Fibroblast of skin of abdomen (primary cell): Measurements from ENCODE around the gene PDLIM5.
"Not testable (repeated sequence)": the region's sequence is repeated elsewhere in the genome, so short reads cannot be mapped to it uniquely, and the experiment has no call there.

Experiments used
- DNase-seq: peaks from one replicate; pipeline ENCODE4 v3.0.0-alpha.2; 2013

PDLIM5 gene

DNA sequence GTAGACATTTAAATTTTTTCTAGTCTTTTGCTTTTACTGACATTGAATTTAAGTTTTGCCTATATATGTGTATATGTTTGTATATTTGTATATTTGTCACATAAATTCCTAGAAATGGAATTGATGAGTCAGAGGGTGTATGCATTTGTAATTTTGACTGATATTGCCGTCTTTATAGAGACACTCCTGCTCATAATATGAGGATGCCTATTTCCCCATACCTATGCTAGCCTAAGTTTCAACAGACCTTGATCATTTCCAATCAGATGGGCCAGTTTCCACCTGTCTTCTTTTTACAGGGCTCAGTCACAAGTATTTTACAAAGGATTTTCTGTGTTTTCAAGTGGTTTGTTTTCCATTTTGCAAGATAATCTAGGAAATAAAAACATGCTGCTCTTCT lies 10.8 kb downstream of the PDLIM5 start:
- no peak for DNase-seq

- DNase-seq, result no peak
Observed at GRCh38 chr4:94463771-94464170, 12.0 kb downstream of the PDLIM5 start.

- no peak for DNase-seq
Observed at GRCh38 chr4:94466371-94466770, 14.6 kb downstream of the PDLIM5 start.

- DNase-seq, result no peak
Observed at GRCh38 chr4:94466923-94467322, 15.2 kb downstream of the PDLIM5 start.

DNA sequence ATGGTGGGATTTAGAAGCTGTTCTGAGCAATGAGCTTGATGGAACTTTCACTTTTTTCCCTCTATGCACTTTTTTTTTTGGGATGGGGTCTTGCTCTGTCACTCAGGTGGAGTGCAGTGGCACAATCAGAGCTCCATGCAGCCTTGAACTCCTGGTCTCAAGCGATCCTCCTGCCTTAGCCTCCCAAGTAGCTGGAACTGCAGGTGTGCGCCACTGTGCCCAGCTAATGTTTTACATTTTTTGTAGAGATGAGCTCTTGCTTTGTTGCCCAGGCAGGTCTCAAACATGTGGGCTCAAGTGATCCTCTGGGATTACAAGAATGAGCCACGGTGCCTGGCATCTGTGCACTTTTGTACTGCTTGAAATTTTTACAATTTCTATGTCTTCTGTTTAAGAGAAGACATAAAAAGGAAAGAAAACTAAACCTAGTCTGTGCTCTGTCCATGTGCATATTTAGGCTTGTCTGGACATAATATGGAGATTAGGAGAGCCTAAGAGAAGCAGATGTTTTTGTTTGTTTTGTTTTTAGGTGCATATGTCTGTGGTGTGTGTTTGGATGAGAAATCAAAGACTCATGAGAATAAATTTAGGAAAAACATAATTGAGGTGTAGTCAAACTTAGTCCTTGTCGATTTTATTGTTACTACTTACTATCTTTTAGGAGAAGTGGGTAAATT lies 16.5 kb downstream of the PDLIM5 start:
- DNase-seq, result no peak

- DNase-seq, result no peak
Observed at GRCh38 chr4:94469221-94469784, 17.6 kb downstream of the PDLIM5 start.

DNA sequence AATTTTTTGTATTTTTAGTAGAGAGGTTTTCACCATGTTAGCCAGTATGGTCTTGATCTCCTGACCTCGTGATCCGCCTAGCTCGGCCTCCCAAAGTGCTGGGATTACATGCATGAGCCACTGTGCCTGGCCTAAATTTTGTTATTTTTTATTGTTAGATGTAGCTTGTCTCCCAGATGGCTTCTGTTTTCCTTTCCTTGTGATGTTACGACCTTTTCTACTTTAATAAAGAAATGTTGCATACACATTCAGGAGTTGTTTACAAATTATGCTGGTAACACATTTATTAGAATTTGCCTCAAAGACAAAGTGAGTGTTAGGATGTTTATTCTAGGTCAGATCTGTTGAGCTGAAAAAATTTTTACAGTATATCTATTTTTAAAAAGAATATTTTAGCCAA lies 18.4 kb downstream of the PDLIM5 start:
- no peak for DNase-seq

GRCh38 chr4:94470782-94471181 lies 19.0 kb downstream of the PDLIM5 start:
- DNase-seq, result not testable (repeated sequence)

- peak; percentile 79 for DNase-seq
Observed at GRCh38 chr4:94472056-94472826, 20.5 kb downstream of the PDLIM5 start.

- no peak for DNase-seq
Observed at GRCh38 chr4:94475050-94475449, 23.3 kb downstream of the PDLIM5 start.

DNA sequence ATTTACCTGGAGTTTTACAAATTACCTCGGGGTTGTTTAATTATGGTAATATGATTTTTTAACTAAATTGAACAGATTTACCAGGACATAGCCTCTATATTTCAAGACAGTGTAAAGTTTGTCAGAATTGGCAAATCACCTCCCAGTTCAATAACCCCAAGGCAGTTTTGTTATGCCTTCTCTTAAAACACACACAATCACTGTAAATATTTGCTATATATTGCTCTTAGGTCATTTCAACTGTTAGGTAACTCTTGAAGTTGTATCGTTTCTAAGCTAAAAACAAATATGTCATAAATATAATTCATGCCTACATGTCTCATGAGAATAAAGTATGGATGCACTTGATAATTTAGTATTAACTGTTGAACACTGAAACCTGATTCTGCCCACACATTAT lies 24.1 kb downstream of the PDLIM5 start:
- DNase-seq, result no peak

GRCh38 chr4:94477227-94477626 lies 25.5 kb downstream of the PDLIM5 start:
- DNase-seq, result no peak

DNA sequence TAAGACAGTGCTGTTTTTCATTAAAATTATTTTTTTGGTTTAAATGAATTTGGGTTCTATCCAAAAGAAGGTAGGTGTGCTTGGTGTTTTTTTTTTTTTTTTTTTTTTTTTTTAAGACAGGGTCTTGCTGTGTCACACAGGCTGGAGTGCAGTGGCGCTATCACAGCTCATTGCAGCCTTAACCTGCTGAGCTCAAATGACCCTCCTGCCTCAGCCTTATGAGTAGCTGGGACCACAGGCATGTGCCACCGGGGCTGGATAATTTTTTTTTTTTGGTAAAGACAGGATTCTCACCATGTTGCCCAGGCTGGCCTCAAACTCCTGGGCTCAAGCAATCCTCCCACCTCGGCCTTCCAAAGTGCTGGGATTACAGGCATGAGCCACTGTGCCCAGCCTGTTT lies 27.1 kb downstream of the PDLIM5 start:
- DNase-seq, result not testable (repeated sequence)

DNA sequence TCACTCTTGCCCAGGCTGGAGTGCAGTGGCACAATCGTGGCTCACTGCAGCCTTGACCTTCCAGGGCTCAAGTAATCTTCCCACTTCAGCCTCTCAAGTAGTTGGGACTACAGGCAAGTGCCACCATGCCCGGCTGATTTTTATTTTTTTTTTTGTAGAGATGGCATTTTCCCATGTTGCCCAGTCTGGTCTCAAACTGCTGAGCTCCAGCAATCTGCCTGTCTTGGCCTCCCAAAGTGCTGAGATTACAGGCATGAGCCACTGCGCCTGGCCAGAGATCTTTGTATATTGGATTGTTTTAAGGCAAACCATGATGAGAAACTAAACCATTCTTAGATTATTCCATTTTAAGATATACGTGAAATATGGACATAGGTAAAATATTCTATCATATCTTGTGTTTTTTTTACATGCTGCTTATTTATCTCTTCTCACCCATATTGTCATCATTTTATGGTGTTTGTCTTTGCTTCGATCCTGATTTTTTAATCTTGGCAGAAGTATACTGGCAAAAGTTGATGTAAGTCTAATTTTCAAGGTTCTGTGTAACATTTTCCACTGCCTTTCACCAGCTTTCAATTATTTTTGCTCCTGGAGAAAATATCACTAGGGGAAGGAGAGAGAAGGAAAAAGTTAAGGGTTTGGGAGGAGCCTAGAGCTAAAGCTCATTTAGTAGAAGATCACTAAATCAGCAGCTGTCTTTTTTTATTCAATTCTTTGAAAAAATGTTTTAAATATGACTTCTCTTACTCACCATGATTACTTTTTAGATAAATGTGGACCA lies 27.8 kb downstream of the PDLIM5 start:
- no peak for DNase-seq

DNA sequence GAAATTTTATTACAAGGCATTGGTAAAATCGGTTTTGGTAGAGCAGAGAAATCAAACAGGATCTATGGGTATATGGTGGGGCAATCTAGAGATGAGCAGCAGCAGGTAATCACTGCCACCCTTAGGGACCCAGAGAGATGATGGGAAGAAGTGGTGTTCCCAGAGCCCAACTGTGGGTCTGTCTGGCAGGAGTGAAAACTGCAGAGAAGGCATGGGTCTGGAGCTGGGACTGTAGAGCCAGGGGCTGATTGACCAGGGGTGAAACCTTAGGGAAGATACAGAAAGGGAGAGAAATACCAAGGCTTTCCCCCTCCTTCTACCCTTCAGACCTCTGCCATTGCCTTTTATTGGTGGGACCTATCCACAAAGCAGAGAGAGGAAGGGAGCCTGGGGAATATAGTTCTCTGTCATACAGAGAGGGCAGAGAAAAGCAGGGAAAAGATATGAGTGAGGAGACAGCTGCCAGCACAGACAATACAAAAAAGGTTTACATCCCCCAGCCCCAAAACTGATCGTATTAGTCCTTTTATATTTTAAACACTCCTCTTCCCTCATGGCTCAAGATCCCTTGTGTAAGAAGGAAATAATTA lies 28.7 kb downstream of the PDLIM5 start:
- no peak for DNase-seq

- DNase-seq, result no peak
Observed at GRCh38 chr4:94483895-94484294, 32.2 kb downstream of the PDLIM5 start.

GRCh38 chr4:94484818-94485217 lies 33.1 kb downstream of the PDLIM5 start:
- no peak for DNase-seq

- DNase-seq, result peak; percentile 25
Observed at GRCh38 chr4:94486372-94486801, 34.6 kb downstream of the PDLIM5 start.

DNA sequence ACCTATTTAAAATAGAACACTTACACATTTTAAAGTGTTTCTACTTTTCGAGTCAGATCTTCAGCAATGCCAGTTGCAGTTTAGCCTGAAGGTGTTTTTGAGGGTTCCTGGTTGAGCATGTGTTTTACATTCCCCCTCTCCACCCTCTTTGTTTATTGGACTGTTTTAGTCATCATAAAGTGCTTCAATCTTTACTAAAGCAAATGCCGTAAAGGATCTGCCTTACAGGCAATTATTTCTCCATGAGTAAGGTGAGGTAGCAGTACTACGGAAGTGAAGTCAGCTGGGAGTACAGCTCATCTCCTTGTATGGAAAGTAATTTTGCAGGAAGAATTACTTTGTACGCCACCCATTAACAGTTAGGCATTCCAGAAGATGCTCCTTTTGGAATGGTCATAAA lies 36.9 kb downstream of the PDLIM5 start:
- peak; percentile 22 for DNase-seq

DNA sequence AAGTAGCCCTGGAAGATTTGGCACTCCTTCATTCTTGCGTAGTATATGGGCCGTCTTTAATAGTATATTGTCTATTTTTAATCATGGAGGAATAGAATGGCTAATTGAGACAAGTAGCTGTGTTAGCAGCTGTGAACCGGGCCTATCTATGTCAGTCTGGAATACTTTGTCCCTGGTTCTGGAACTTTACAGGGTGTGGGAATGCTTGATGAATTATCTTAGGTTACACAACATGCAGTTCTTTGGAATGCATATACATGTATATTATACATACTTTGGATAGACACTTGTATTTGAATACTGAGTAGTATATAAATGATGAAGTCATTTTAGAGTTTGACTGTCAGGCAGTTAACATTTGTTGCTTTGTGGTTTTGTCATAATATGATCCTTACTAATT lies 37.4 kb downstream of the PDLIM5 start:
- peak; percentile 42 for DNase-seq

- DNase-seq, result no peak
Observed at GRCh38 chr4:94490437-94490836, 38.7 kb downstream of the PDLIM5 start.

- peak; percentile 62 for DNase-seq
Observed at GRCh38 chr4:94491322-94491721, 39.6 kb downstream of the PDLIM5 start.

DNA sequence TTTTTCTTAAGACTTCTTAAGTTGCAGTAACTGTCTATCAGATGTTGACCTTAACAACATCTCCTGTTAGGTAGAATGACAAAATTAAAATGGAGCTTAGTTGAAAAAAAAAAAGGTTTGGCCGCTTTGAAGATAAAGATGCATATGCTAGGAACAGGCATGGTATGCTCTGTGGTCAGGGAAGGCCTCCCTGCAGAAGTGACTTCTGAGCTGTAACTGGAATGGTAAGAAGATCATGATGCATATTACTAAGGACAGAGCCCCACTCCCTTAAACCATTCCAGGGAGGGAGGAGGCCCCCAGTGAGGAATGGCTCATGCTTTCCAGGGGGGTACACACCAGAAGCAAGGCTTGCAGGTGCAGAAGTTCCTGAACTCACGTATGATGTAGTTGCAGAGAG lies 43.7 kb downstream of the PDLIM5 start:
- no peak for DNase-seq
